PFSK-1 (cell line): ENCODE measurements around the gene KHSRP.

Experiments used
- FOXP2 ChIP-seq: optimal IDR thresholded peaks from 2 replicates; pipeline ENCODE3; 2011; ENCODE audit warnings: borderline replicate concordance, control low read depth, inconsistent platforms; ENCODE audit not compliant: insufficient read depth; ENCODE audit errors: extremely low read length, extremely low read depth
- POLR2AphosphoS5 ChIP-seq: IDR thresholded peaks from 2 replicates; pipeline ENCODE4 v1.6.1; 2012; ENCODE audit warnings: low read depth, mild to moderate bottlenecking, control low read depth, low read length, moderate library complexity
- REST ChIP-seq, 2 experiments: IDR thresholded peaks; 2 replicates each; pipeline versions ENCODE4 v1.6.1 to v1.8.0; 2011 to 2012; ENCODE audit warnings: low read depth in 2 of 2, low read length in 2 of 2, control low read depth in 1 of 2, inconsistent platforms in 1 of 2, mild to moderate bottlenecking in 1 of 2, moderate library complexity in 1 of 2; ENCODE audit not compliant: insufficient read depth in 1 of 2
- SIN3A ChIP-seq: IDR thresholded peaks from 2 replicates; pipeline ENCODE4 v1.6.1; 2012; ENCODE audit warnings: mild to moderate bottlenecking, low read length, moderate library complexity, borderline replicate concordance; ENCODE audit not compliant: insufficient read depth
- TAF1 ChIP-seq: IDR thresholded peaks from 2 replicates; pipeline ENCODE4 v1.6.1; 2012; ENCODE audit warnings: low read length, control low read depth, borderline replicate concordance; ENCODE audit not compliant: insufficient read depth

The KHSRP gene

GRCh38 chr19:6464070-6464873 is 39.7 kb upstream of the KHSRP start, which contains the start of gene CRB3:
Gene CRB3 (plus strand): TSS chr19:6464271. CDS start chr19:6464702, 431 bp downstream.
- TF ChIP-seq POLR2AphosphoS5 (no peak), SIN3A (no peak)

DNA sequence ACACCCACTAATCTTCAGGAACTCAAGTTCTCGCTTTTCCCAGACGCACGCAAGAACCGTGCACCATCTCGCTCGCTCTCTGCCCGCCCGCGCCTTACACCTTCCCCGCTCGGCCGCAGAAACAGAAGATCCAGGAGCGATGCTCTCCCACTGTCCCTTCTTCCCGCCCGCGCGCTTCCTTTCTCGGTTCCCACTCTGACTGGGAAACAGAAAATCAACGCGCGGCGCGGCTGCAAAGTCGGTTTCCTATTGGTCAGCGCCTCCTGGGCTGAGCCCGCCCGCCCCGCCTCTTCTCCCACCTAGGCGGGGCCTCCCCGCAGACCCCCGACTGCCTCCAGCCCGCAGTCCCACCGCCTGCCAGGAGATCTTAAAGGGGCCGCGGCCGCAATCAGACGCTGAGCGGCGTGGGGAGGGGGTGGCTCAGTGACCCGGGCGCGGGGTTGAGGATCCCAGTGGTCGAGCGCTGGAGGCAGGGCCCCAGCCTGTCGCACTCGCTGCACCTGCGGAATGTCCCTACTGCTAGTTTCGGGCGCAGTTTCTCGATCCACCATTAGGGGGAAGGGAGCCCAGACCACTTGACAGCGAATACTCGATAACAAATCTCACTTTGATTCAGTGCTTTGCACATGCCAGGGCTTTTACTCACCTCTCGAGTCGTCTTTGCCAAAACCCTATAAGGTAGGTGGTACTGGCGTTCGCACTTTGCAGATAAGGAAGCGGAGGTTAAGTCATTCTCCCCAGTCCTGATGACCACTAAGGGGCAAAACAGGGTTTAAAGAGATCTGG is 35.7 kb upstream of the KHSRP start:
- 0 out of 2 replicates have a peak, but pooled peaks have one; percentile 32 for TF ChIP-seq POLR2AphosphoS5
- TF ChIP-seq FOXP2: peak; percentile 8
- TF ChIP-seq TAF1: no peak

DNA sequence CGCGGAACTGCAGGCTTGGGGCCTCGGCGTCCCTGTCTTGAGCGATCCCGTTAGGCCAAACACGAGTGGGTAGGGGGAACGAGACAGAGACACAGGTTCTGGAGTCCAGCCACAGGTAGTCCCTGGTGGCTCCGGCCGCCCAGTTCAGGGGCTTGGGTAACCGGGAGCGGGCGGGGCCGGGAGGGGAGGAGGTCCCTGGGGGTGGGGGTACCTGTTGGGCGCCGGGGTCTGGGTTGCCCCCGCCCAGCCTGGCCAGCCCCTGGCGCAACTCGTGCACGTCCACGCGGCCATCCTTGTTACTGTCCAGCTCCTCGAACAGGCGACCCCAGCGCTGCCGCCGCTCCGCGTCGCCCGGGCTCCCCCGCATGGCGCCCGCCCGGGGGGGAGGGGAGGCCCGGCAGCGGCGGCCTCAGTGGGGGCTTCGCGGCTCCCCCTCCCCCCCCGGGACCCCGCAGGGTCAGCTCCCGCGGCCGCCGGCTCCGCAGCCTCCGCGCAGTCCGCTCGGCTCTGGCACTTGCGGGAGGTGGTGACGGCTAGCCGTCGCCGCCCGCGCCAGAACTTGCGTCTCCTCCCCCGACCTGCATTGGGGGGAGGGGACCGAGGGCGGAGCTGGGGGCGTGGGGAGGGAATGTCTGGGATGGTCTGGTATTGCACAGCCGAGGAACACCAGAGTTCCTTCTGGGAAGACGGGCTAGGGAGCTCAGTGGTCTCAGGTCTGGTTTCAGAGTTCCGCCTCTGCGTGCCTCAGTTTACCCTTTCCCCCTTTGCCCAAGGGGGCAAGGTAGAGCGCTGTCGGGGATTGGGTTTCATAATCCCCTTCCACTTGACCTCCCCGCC is 34.9 kb upstream of the KHSRP start, which contains the start of gene SLC25A23:
TSS of gene SLC25A23 (minus strand) at position 531 of the 837 bp plus-strand sequence. CDS start at position 367, 164 bp downstream.
- TF ChIP-seq POLR2AphosphoS5 (peak; percentile 34; the same call in 1 of the 2 replicates), FOXP2 (peak; percentile 79), SIN3A (no peak), TAF1 (no peak), REST (IDR thresholded peaks at IDR 0.05; ENCODE audit: insufficient read depth in 1 of 2, low read depth in 2 of 2, low read length in 2 of 2) (0 out of 4 replicates have a peak, but pooled peaks of 1 of the 2 experiments have one; percentile 19)

- TF ChIP-seq FOXP2 (no peak), TAF1 (no peak), REST (IDR thresholded peaks at IDR 0.05; ENCODE audit: insufficient read depth in 1 of 2, low read depth in 2 of 2, low read length in 2 of 2) (no peak), POLR2AphosphoS5 (no peak), SIN3A (no peak)
These were observed 34.2 kb upstream of the KHSRP start for GRCh38 chr19:6458695-6459261.

GRCh38 chr19:6457958-6458694 is 33.5 kb upstream of the KHSRP start:
- TF ChIP-seq SIN3A (no peak), TAF1 (no peak), FOXP2 (no peak), REST (IDR thresholded peaks at IDR 0.05; ENCODE audit: insufficient read depth in 1 of 2, low read depth in 2 of 2, low read length in 2 of 2) (no peak), POLR2AphosphoS5 (no peak)
